HepG2 (cell line): ENCODE data around the gene KRTAP5-4. TPM values are rescaled to one million over a fixed set of nuclear protein-coding genes. Genes with fewer than 3 reads are reported as not detected.

ENCODE experiments used
- ATAC-seq: fragments of 200-7000 bp; cut with Tn5 transposase; 3 replicates; pipeline ENCODE4 v1.9.1; 2020; ENCODE audit warnings: mild to moderate bottlenecking, moderate library complexity
- BruUV-seq: library from RNA; stranded (reverse); fragments of 400-500 nt; replicated peaks from 2 replicates; lab custom pipeline; 2021; lab: Mats Ljungman, UMichigan
- CTCF ChIA-PET: fragments of 300-600 bp; formaldehyde crosslinking; extraction: SDS; loops from one replicate; lab custom pipeline; 2021; ENCODE audit warnings: low total read pairs, inconsistent platforms, low intra/inter-chr PET ratio; lab: Yijun Ruan, JAX
- POLR2A ChIA-PET: fragments of 350-600 bp; sonication (Branson Sonifier 250); formaldehyde crosslinking; loops from one replicate; lab custom pipeline; 2020; ENCODE audit warnings: antibody characterized with exemption, inconsistent platforms; lab: Yijun Ruan, JAX
- DNase-seq: peaks from one replicate; pipeline ENCODE4 v3.0.0-alpha.2; 2015; ENCODE audit warnings: low spot score
- FAIRE-seq: peaks from 3 replicates; lab custom pipeline; 2011; peaks lifted over from hg19 to GRCh38; lab: Jason Lieb, UNC
- H2AFZ ChIP-seq: one replicate; pipeline ENCODE4 v1.6.1; 2011; ENCODE audit warnings: low read length, inconsistent platforms
- H3K27ac ChIP-seq: fragments of 300-600 bp; 3 replicates; pipeline ENCODE4 v1.8.0; 2011; ENCODE audit warnings: mixed run types, mild to moderate bottlenecking, mixed read lengths, low read length, inconsistent platforms; ENCODE audit not compliant: insufficient read depth; ENCODE audit errors: extremely low read length
- H3K27me3 ChIP-seq, 2 experiments: fragments of 200-600 bp in 1 of 2; 2 replicates in 1 of 2; 3 replicates in 1 of 2; pipeline versions ENCODE4 v1.6.0 to v1.8.0; 2011; ENCODE audit warnings: low read length in 2 of 2, mild to moderate bottlenecking in 2 of 2, moderate library complexity in 2 of 2, inconsistent platforms in 1 of 2; ENCODE audit not compliant: insufficient read depth in 2 of 2, control insufficient read depth in 1 of 2
- H3K36me3 ChIP-seq, 2 experiments: fragments of 200-600 bp in 1 of 2; replicated peaks in 1 of 2; 2 replicates in 1 of 2; 3 replicates in 1 of 2; pipeline versions ENCODE4 v1.5.1 to v1.8.0; 2011; ENCODE audit warnings: low read length in 2 of 2, inconsistent platforms in 1 of 2; ENCODE audit not compliant: insufficient read depth in 2 of 2, control insufficient read depth in 1 of 2
- H3K4me1 ChIP-seq: 2 replicates; pipeline ENCODE4 v1.5.1; 2012; ENCODE audit warnings: low read length, inconsistent platforms; ENCODE audit not compliant: insufficient read depth
- H3K4me2 ChIP-seq: 2 replicates; pipeline ENCODE4 v1.6.0; 2011; ENCODE audit warnings: low read depth, low read length, inconsistent platforms
- H3K4me3 ChIP-seq, 3 experiments: fragments of 200-600 bp in 1 of 3; sonication (generic), shearing (Covaris generic) in 1 of 3; replicated peaks in 1 of 3; 2 replicates each; pipeline ENCODE4 v1.5.1; 2011 to 2016; ENCODE audit warnings: low read length in 3 of 3, inconsistent platforms in 2 of 3, low read depth in 2 of 3, mild to moderate bottlenecking in 2 of 3, control low read depth in 1 of 3, mixed read lengths in 1 of 3; ENCODE audit not compliant: insufficient read depth in 1 of 3
- H3K79me2 ChIP-seq: one replicate; pipeline ENCODE4 v1.6.1; 2011; ENCODE audit warnings: low read length, inconsistent platforms; ENCODE audit not compliant: insufficient read depth
- H3K9ac ChIP-seq: 2 replicates; pipeline ENCODE4 v1.6.0; 2011; ENCODE audit warnings: mild to moderate bottlenecking, low read depth, low read length, inconsistent platforms; ENCODE audit not compliant: insufficient read depth
- H3K9me3 ChIP-seq: 2 replicates; pipeline ENCODE4 v1.5.1; 2012; ENCODE audit warnings: mild to moderate bottlenecking, low read length
- H4K20me1 ChIP-seq: 2 replicates; pipeline ENCODE4 v1.6.0; 2011; ENCODE audit warnings: inconsistent platforms, mild to moderate bottlenecking, low read length, moderate library complexity; ENCODE audit not compliant: insufficient read depth
- BRCA1 ChIP-seq: sonication (generic); formaldehyde crosslinking; IDR thresholded peaks from 2 replicates; pipeline ENCODE4 v1.4.0; 2020; ENCODE audit warnings: missing genetic modification reagents
- ELK4 ChIP-seq: sonication (generic); formaldehyde crosslinking; IDR thresholded peaks from 2 replicates; pipeline ENCODE4 v1.9.0; 2021; ENCODE audit warnings: missing genetic modification reagents, borderline replicate concordance
- HNRNPLL ChIP-seq: fragments of 200-400 bp; formaldehyde crosslinking; IDR thresholded peaks from 2 replicates; pipeline ENCODE4 v1.6.1; 2017; ENCODE audit warnings: mild to moderate bottlenecking, low read depth, low read length; ENCODE audit not compliant: poor library complexity, severe bottlenecking
- MIER2 ChIP-seq: IDR thresholded peaks from 2 replicates; pipeline ENCODE4 v1.6.1; 2016; ENCODE audit warnings: missing biosample characterization, missing genetic modification reagents
- MXD1 ChIP-seq: sonication (generic); formaldehyde crosslinking; IDR thresholded peaks from 2 replicates; pipeline ENCODE4 v1.4.0; 2020; ENCODE audit warnings: mild to moderate bottlenecking, missing genetic modification reagents
- POLR2A ChIP-seq, 2 experiments: IDR thresholded peaks; 2 replicates each; pipeline ENCODE4 v1.6.1; 2011; ENCODE audit warnings: low read depth in 2 of 2, low read length in 2 of 2, mild to moderate bottlenecking in 1 of 2, moderate library complexity in 1 of 2; ENCODE audit not compliant: insufficient read depth in 1 of 2
- RARG ChIP-seq: sonication (generic); formaldehyde crosslinking; IDR thresholded peaks from 2 replicates; pipeline ENCODE4 v1.4.0; 2020; ENCODE audit warnings: low read depth, mild to moderate bottlenecking, missing genetic modification reagents
- TEAD2 ChIP-seq: sonication (generic); formaldehyde crosslinking; IDR thresholded peaks from 2 replicates; pipeline ENCODE4 v1.9.0; 2021; ENCODE audit warnings: missing genetic modification reagents
- ZNF136 ChIP-seq: sonication (generic); formaldehyde crosslinking; IDR thresholded peaks from 2 replicates; pipeline ENCODE4 v1.8.1; 2022; ENCODE audit warnings: low read depth, mild to moderate bottlenecking, moderate library complexity, missing genetic modification reagents
- WGBS: methylation state at CpG from one replicate; pipeline ENCODE4 v1.1.6; 2017; ENCODE audit warnings: low lambda C conversion rate; 5-methylcytosine and 5-hydroxymethylcytosine counted together
- in situ Hi-C: cut with HindIII; loops from 2 replicates; pipeline ENCODE4 v1.10.0; 2017; ENCODE audit warnings: low pct_unique_long_range_greater_than_20kb; ENCODE audit not compliant: extremely low pct_ligation_motif_present
- intact Hi-C: fragments of 100-400 bp; cut with micrococcal nuclease; formaldehyde crosslinking; loops from one replicate; pipeline ENCODE4 v1.10.0; 2022; ENCODE audit not compliant: unreplicated experiment
- polyA plus RNA-seq, 8 experiments: library from polyadenylated mRNA; depleted of rRNA in 3 of 8; stranded (reverse) in 7 of 8; unstranded in 1 of 8; fragments of >200 nt; fragmentation: Illumina TruSeq in 4 of 8; extraction: Trizol in 4 of 8; gene quantifications; 2 replicates each; pipeline versions ENCODE4 v1.2.1 to v1.2.3, GENCODE V29; 2011 to 2016; ENCODE audit warnings: low read depth in 4 of 8, missing spikeins in 1 of 8, mixed read lengths in 1 of 8; ENCODE audit not compliant: insufficient read depth in 1 of 8
- total RNA-seq, 5 experiments: library from RNA; depleted of rRNA; stranded (reverse); fragments of >200 nt; fragmentation: Illumina TruSeq; extraction: Trizol; gene quantifications; 2 replicates each; pipeline ENCODE4 v1.2.3, GENCODE V29; 2016; ENCODE audit warnings: low read depth in 1 of 5
- TF ChIP-seq, protein P1 (sequence below): sonication (generic); formaldehyde crosslinking; IDR thresholded peaks from 2 replicates; pipeline ENCODE4 v1.4.0; 2020; ENCODE audit warnings: missing genetic modification reagents
- TF ChIP-seq, protein P2 (sequence below), 2 experiments: IDR thresholded peaks; 2 replicates each; pipeline ENCODE4 v1.6.1; 2011 to 2012; ENCODE audit warnings: low read length in 2 of 2, borderline replicate concordance in 1 of 2, low read depth in 1 of 2, mild to moderate bottlenecking in 1 of 2, moderate library complexity in 1 of 2

The KRTAP5-4 gene
- total and polyA plus RNA-seq, 2 of the 13 experiments (the other 11 are each of a cell fraction or from before 2014, with no cell fraction given), result not detected

DNA sequence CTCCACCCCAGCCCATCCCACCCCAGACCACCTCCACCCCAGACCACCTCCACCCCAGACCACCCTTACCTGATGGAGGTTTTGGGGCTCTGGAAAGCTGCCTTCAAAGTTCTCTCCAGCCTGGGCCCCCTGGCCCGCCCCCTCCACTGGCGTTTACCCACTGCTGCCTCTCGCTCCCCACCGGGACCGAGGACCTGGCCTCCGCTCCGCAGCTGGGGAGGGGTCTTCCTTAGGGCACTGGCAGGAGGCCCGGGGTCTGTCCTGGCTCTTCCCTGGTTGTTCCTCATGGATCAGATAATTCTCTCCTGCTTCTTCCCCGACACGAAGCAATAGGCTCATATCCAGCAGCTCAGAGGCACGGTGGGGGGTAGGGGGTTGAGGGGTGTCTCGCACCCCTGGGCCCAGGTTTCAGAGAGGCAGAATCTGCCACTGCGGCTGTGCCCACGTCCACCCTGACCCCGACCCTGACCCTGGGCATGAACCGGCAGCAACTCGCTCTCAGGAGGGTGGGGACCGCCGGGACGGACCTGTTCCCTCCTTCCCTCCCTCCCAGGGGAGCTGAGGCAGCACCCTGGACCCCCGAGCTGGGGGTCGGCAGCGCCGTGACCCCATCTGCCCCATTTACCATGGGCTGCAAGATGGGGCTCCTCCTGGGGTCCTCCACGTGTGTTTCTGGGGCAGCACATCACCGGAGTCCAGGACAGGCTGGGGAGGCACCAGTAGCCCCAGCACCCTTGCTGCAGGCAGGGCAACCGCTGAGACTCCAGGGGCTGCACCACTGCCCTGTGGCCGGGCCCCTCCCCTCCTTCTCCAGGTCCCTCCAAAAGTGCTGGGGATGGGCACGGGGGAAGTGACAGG, 20.6 kb upstream of the KRTAP5-4 start:
- no peak for TF ChIP-seq MXD1 (CRISPR knock-in tag)
- TF ChIP-seq, protein P1, sequence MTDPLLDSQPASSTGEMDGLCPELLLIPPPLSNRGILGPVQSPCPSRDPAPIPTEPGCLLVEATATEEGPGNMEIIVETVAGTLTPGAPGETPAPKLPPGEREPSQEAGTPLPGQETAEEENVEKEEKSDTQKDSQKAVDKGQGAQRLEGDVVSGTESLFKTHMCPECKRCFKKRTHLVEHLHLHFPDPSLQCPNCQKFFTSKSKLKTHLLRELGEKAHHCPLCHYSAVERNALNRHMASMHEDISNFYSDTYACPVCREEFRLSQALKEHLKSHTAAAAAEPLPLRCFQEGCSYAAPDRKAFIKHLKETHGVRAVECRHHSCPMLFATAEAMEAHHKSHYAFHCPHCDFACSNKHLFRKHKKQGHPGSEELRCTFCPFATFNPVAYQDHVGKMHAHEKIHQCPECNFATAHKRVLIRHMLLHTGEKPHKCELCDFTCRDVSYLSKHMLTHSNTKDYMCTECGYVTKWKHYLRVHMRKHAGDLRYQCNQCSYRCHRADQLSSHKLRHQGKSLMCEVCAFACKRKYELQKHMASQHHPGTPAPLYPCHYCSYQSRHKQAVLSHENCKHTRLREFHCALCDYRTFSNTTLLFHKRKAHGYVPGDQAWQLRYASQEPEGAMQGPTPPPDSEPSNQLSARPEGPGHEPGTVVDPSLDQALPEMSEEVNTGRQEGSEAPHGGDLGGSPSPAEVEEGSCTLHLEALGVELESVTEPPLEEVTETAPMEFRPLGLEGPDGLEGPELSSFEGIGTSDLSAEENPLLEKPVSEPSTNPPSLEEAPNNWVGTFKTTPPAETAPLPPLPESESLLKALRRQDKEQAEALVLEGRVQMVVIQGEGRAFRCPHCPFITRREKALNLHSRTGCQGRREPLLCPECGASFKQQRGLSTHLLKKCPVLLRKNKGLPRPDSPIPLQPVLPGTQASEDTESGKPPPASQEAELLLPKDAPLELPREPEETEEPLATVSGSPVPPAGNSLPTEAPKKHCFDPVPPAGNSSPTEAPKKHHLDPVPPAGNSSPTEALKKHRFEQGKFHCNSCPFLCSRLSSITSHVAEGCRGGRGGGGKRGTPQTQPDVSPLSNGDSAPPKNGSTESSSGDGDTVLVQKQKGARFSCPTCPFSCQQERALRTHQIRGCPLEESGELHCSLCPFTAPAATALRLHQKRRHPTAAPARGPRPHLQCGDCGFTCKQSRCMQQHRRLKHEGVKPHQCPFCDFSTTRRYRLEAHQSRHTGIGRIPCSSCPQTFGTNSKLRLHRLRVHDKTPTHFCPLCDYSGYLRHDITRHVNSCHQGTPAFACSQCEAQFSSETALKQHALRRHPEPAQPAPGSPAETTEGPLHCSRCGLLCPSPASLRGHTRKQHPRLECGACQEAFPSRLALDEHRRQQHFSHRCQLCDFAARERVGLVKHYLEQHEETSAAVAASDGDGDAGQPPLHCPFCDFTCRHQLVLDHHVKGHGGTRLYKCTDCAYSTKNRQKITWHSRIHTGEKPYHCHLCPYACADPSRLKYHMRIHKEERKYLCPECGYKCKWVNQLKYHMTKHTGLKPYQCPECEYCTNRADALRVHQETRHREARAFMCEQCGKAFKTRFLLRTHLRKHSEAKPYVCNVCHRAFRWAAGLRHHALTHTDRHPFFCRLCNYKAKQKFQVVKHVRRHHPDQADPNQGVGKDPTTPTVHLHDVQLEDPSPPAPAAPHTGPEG (CRISPR knock-in tag), result no peak
- TF ChIP-seq TEAD2 (CRISPR knock-in tag), result no peak
- TF ChIP-seq POLR2A (IDR thresholded peaks at IDR 0.05; ENCODE audit: insufficient read depth in 1 of 2, low read depth in 2 of 2, low read length in 2 of 2), result no peak
- no peak for TF ChIP-seq BRCA1 (CRISPR knock-in tag)
- no peak for TF ChIP-seq ZNF136 (CRISPR knock-in tag)
- TF ChIP-seq HNRNPLL, result no peak
- no peak for TF ChIP-seq MIER2 (CRISPR knock-in tag)
- TF ChIP-seq, protein P2, sequence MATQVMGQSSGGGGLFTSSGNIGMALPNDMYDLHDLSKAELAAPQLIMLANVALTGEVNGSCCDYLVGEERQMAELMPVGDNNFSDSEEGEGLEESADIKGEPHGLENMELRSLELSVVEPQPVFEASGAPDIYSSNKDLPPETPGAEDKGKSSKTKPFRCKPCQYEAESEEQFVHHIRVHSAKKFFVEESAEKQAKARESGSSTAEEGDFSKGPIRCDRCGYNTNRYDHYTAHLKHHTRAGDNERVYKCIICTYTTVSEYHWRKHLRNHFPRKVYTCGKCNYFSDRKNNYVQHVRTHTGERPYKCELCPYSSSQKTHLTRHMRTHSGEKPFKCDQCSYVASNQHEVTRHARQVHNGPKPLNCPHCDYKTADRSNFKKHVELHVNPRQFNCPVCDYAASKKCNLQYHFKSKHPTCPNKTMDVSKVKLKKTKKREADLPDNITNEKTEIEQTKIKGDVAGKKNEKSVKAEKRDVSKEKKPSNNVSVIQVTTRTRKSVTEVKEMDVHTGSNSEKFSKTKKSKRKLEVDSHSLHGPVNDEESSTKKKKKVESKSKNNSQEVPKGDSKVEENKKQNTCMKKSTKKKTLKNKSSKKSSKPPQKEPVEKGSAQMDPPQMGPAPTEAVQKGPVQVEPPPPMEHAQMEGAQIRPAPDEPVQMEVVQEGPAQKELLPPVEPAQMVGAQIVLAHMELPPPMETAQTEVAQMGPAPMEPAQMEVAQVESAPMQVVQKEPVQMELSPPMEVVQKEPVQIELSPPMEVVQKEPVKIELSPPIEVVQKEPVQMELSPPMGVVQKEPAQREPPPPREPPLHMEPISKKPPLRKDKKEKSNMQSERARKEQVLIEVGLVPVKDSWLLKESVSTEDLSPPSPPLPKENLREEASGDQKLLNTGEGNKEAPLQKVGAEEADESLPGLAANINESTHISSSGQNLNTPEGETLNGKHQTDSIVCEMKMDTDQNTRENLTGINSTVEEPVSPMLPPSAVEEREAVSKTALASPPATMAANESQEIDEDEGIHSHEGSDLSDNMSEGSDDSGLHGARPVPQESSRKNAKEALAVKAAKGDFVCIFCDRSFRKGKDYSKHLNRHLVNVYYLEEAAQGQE (IDR thresholded peaks at IDR 0.05; ENCODE audit: borderline replicate concordance in 1 of 2, low read depth in 1 of 2, low read length in 2 of 2), result no peak
- TF ChIP-seq RARG (CRISPR knock-in tag), result no peak
- no peak for TF ChIP-seq ELK4 (CRISPR knock-in tag)
- no TSS peak for BruUV-seq
- Histone ChIP-seq H3K9ac (no peak overlapping the region), H3K27me3 (peaks cover 8 to 65% of the 10 kb centered on the region in 2 experiments), H3K9me3 (no peaks in the 10 kb centered on the region), H3K79me2 (no peaks in the 10 kb centered on the region), H3K4me3 (no peak overlapping the region), H3K4me2 (no peak overlapping the region), H2AFZ (no peak overlapping the region), H3K36me3 (no peaks in the 10 kb centered on the region), H3K27ac (no peak overlapping the region), H4K20me1 (no peaks in the 10 kb centered on the region), H3K4me1 (peaks cover 13% of the 10 kb centered on the region)
- FAIRE-seq (no peak), ATAC-seq (no peak), DNase-seq (no peak)
- ChIA-PET CTCF (interaction anchor here (0.8 kb wide), 1 partner anchor 188 kb away, joined by 3 read pairs; no protein-coding TSS in a partner anchor), POLR2A (no interaction called here)
- in situ Hi-C loops, result no loop called here
- WGBS, result 20% methylated on average over 16 of the region's 29 CpGs
- intact Hi-C loops, result no loop called here
